Non-pigmented ciliary epithelial cell (primary cell): ENCODE results near the gene DISP2.

Experiments
- DNase-seq: peaks from one replicate; pipeline ENCODE4 v3.0.0-alpha.2; 2010; ENCODE audit warnings: low read depth

Gene DISP2

DNA sequence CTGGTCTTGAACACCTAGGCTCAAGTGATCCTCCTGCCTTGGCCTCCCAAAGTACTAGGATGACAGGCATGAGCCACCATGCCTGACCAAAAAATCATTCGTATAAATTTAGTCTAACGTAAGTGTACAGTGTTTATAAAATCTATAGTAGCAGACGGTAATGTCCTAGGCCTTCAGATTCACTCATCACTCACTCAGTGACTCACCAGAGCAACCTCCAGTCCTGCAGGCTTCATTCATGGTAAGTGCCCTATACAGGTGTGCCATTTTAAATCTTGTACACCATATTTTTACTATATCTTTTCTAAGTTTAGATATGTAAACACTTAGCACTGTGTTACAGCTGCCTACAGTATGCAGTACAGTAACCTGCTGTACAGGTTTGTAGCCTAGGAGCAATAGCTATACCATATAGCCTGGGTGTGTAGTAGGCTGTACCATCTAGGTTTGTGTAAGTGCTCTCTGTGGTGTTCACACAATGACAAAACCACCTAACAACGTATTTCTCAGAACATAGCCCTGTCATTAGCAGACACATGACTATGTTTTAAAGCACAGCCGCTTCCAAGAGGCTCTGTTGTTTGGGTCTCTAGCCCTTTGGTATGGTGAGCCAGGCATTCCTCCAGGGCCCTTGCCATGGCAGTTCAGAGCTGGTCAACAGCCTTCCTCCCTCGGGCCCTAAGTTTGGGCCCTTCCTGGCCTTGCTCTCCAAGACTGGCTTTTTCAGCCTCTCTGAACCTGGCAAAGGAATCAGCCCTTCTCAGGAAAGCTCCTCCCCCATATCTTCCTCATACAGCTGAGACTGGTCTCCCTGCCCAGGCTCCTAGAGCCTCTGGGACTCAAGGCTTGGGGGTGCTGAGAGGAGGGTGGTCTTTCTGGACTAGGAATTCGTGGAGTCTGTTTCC, 15.4 kb upstream of the DISP2 start:
- DNase-seq = no peak

DNA sequence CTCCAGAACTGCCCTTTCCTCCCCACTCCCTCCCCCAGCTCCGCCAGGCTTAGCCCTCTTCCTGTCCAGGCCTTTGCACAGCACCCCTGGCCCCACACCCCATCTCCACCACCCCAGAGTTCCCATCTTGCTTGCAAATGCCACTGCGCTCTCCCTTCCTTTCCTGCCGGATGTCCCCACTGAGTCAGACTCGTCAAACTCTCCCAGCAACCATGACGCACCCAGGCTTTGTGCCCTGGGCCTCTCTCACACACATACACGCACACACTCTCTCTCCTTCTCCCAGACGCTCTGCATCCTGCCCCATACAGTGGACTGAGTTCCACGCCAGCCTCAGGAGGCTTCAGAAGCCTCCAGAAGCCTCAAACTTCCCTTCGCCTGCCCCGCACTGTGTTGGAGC, 14.5 kb upstream of the DISP2 start:
- peak; percentile 88 for DNase-seq

DNA sequence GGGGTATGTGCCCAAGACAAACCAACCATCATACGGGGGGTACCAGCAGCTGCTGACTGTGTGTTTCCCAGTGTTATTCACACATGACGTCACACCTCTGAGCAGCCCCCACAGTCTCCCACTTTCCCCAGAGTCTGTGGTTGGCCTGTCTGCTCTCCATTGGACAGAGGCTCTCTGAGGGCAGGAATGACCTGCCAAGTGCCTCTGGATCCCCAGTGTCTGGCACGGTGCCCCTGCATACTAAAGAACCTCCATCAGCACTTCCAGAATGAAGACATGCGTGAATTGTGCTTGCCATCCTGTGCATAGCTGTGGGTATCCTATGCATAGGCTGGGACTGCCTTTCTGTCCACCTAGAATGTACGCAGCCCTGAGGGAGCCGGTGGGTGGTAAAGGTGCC, 13.8 kb upstream of the DISP2 start:
- no peak for DNase-seq

DNA sequence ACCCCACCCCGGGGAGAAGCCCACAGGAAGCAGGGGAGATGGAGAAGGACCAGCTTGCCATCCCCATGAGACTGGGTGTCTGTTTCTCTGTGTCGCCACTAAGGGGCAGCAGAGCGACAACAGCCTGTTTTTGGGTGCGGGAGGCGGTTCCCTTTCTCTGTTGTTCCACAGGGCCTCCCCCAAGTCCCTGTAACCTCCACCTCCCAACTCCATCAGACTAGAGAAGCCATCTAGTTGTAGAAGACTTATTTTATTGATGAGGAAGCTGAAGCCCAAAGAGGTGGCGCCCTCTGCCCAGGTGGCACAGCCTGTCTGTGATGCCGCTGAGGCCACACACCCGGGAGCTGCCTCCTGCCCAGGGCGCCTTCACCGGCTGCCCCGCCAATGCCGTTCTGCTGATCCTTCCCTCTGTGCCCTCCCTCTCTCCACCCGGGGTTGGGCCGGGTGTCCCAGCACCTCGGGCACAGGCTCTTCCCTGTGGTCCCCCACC, 13.3 kb upstream of the DISP2 start:
- DNase-seq = no peak

DNA sequence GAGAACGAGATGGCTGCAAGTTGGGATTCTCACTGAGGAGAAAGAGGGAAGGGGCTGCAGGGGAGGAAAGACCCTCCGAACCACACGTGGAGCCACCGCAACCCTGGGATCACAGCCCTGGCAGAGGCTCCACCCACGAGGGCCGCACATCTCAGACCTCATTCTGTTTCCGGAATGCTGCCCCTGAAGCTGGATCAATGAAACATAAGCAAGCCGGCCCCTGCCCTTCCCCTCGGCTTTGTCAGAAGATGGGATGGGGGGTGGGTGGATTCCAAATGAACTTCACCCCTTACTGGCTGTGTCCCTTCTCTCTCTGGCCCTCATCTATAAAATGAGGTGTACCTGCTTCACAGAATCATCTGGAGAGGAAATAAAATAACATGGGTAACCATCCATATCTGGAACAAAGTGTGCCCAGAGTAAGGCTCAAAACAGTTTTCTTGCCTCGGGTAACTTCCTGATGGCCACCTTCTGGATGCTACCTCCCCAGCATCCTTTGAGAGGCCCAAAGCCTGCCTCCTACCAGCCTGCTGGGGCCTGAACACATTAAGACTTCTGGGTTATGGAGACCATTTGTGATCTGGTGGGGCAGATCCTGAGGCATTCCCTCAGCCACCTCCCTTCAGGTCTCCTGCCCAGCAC, 12.7 kb upstream of the DISP2 start:
- no peak for DNase-seq

DNA sequence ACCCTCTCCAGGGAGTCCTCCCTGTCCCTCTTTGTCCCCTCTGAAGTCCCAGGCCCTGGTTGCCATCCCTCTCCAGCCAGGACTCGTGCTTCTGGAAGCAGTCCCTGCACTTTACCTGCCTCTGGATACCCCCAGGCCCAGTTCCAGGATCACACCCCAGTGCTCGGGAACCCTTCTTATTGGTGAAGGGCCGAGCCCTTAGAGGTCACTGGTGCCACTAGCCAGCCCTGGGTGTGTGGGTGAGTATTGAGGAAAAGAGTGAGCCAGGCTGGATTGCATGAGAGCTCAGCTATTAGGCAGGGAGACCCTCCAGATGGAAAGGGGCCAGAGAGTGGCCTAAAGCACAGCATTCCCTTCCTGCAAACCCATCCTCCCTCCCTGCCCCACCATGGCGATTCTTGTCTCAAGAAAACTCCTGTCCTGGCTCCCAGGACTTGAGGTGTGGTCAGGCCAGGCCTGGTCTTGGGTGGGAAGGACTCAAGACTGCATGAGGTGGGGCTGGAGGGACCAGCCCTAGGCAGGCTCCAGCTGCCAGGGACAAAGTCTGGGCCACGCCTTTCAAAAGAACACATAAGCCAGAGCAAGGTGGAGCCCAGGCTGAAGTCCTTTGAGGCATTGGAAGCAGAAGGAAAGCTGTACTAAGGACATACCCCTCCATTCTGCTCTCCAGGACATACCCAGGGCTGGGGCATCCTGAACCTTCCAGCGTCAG, 12.0 kb upstream of the DISP2 start:
- no peak for DNase-seq

DNA sequence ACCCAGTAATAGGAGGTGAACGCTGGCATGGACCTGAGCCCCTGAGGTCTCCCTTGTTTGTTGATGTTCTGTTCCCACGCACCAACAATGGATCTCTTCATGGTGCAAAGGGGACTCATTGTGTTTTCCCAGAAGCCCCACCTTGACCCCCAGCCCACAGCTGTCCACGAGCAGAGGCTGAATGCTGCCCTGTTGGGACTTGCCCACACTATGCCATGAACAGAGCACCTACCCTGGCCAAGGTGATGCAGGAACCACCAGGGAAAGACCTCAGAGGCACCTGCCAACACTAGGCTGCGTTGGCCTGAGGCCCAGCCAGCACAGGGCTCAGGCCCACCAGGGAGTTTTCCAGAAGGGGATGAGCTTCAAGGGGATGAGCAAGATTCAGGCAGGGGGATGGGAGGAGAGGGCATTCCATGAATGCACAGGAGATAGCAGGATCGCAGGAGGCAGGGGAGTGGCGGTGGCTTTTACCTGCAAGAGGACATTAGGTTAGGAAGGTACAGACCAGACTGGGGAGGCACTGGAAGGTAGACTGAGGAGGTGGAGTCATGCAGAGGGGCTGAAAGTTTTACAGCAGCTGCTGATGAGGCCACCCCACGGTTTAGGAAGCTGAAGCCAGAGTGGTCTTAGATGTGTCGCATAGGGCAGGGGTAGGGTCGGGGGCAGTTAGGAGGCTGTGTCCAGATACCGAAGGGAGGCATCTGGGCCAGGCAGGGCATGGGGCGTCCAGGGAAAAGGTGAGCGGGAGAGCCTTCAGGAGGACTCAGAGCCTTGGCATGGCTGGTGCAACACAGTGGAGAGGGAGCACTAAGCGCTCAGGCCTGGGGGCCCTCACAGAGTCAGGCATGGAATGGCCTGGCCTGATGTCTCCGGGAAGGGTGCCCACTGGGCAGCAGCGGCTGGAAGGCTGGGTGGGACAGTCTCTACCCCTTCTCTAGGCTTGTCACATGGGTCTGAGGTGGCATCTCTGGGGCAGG, 11.2 kb upstream of the DISP2 start:
- DNase-seq = no peak

DNA sequence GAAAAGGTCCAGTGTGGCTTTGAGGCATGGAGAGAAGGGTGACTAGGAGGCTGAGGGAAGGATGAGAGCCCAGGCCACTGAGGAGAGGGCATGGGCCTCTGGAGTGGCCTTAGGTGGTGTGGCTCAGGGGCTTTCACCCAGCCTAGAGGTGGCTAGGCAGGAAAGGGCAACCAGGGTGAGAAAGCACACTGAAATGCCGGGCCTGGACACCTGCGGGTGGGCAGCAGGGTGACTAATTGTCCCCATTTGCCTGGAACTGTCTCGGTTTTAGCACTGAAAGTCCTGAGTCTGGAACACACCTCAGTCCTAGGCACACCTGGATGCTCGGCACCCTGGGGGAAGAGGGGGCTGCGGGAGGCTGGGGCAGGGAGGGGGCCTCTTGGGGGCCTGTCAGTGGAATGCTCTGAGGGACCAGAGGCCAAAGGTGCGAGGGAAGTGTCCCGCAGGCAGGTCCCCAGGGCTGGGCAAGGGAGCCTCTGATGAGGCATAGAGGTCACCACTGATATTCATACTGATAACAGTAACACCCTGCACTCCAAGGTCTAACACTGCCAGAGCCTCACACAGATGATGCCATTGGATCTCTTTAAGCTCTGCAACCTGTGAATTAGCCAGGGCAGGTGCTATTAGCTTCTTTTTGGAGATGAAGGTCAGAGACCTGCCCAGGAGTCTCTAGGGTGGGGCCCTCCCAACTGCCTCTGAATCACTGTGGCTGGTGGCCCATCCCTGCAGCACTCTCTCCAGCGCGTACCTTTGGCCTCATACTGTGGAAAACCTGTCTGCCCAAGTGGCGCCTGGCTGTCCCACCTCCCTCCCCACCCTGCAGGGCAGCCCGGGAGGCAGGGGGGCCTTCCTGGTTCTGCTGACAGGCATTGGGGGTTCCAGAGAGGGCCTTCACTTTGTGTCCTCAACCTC, 10.2 kb upstream of the DISP2 start:
- DNase-seq = no peak

DNA sequence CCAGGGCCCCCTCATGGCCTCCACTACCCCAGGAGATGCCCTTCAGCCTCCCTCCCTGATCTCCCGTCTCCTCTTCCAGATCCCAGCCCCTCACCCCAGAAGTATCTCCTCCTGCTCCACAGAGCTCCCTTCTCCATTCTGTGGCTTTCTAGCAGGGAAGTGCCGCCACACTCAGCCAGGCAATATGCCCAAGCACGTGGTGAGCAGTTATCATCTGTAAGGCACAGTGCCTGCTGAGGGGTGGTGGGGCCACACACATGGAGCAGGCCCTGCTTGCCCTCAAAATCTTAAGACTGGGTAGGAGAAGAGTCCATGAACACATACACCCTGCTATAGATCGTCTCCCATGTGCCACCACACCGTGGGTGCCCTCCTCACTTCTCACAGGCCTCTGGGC, 9.5 kb upstream of the DISP2 start:
- DNase-seq = no peak

DNA sequence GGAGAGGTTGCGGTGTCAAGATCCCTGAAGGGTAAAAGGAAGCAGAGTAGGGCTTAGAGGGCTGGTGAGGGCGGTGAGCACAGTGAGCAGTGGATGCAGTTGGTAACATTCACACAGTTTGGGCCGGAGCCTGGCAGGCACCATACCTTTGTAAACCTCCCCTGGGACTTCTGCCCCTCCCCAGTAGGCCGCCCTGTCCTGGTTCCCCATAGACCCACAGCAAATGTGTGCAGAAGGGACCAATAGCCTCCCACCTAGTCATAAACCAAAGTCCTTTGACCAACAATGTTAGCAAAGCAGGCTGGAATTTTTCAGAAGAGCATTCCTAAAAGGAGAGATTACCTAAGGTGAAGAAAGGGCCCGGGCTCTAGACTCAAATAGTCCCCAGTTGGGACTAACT, 8.9 kb upstream of the DISP2 start:
- no peak for DNase-seq

DNA sequence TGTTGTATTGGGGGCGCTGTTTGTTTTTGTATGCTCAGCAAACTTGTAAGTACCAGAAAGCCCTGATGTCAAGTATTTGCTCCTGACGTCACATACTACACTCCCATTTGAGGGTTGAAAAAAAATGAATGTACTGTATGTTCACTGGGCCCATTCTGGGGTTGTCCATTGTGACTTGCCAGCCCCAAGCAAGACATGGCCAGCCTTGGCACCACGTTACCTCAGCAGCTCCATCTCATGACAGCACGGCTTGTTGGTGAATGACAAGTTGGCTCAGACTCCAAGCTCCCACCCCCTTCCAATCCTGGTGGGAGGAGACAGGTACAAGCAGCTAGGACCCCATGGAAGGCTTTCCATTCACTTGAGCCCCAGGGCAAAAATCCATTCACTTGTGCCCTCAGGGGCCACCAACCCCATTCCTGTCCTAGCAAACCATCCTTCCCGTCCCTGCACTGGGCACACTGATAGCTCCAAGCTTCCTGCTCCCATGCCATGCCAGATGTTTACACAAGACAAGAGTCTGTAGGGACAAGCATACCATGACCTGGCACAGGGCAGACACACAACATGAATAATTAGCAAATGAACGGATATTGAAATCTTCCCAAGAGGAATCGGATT, 5.6 kb upstream of the DISP2 start:
- no peak for DNase-seq

DNA sequence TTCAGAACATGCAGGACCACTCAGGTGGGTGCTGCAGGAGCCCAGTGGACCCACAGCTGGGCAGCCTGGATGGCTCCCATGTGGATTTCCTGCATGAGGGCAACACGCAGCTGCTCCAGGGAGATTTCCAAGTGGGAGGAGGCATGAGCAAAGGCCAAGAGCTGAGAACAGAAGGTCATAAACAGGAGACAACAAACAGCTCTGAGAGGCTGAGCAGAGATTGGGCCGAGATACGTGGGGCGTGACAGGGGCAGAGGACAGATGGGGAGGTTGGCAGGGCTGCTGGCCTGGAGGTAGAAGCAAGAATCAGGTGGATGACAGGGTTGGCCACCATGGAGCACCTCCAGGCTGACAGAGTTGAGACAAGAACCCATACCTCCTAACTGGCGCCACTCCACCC, 4.3 kb upstream of the DISP2 start:
- DNase-seq = no peak

DNA sequence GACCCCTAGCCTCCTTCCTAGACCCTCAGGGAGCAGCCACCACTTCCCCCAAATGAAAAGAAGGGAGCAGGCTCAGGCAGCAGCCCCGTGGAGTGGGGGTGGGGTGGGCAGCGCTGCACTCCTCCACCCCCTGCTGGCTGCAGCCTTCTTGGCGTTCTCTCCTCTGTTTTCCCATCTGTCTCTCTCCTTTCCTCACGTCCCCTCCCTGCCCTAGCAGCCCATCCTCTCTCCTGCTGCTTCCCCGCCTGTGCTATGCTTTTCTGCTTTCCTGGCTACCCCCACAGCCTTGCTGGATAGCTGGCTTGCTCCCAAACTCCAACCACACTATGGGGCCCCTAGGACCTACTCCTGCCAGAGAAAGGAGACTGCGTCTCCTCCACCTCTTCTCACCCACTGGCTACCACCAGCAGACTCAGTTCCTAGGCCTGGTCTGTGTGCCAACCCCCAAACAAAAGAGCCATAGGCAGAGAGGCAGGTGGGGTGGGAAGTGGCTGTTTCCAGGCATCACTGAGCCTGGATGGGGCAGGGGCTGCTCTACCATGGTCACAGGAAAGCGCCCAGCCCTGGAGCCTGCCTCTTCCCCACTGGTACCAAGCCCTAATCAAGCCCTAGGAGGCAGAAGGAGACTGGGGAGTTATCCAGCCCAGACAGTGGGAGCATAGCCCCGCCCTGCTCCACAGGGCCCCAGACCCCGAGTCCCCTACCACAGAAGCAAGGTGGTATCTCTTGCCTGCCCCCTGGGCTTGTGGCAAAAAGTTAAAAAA, 3.4 kb upstream of the DISP2 start:
- no peak for DNase-seq

DNA sequence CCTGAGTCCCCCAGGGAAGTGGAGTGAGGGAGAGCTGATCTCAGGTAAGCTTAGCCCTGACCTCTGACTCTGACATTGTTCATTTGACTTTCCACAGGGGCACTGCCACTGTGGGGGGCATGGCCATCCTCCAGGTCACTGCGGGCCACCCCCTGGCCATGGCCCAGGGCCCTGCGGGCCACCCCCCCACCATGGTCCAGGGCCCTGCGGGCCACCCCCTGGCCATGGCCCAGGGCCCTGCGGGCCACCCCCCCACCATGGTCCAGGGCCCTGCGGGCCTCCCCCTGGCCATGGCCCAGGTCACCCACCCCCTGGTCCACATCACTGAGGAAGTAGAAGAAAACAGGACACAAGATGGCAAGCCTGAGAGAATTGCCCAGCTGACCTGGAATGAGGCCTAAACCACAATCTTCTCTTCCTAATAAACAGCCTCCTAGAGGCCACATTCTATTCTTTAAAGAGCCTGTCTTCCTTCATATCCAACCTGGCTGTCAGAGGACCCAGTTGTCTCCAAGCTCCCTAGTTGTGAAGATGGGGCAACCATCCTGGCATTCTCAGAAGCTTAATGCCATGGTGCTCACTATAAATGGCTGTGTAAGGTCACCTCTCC, 1.9 kb upstream of the DISP2 start:
- no peak for DNase-seq

DNA sequence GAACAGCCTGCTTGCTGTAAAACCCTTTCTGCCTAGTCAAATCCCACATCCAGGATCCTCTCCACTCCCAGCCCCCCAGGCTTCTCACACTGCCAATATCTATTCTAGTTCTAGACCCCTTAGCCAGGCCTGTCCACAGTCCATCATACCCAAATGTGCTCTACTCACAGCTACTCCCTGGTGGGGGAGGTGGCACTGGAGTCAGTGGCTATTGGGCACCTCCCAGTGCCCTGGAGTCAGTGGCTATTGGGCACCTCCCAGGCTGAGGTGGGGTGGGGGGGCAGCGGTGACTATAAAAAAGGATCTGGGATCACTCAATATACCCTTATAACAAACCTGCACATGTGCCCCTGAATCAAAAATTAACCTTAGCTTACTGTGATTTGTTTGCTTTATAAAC, 773 bp upstream of the DISP2 start:
- DNase-seq = no peak

DNA sequence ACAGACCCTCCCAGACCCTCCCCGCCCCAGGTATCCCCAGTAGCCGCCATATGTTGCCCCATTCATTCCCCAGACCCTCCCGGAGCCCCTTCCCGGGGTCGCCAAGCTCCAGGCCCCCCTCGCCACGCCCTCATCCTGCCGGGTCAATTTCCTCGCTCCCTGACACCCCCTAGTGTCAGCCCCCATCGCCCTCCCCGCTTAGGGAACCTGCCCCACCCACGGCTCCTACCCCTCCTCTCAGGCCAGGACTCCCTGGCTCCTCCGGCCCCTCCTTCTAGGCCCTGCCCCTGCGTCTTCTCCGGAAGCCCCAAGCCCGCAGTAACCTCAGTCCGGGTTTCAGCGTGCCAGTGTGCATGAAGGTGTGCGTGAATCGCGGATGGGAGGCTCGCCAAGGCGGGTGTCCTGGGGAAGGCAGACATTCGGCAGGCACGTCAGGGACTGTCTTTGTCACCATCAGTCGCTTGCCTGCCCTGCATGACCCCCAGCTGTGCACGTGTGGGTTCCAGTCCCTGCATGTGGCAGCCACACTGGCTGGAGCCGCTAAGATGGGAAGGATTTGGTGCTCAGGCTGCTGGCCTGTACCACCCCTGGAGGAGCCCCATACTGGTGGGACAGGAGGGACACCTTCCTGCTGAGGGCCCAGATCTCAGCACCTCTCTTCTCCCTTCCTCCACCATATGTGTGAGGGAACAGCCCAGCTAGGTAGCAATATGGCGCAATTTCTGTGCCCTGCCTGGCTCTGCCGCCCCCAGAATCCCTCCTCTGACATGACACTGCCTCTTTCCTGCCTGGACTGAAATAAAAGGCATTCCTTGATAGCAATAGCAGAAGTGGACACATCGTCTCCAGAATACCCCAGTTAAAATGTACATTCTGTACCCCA, 693 bp downstream of the DISP2 start:
- no peak for DNase-seq

DNA sequence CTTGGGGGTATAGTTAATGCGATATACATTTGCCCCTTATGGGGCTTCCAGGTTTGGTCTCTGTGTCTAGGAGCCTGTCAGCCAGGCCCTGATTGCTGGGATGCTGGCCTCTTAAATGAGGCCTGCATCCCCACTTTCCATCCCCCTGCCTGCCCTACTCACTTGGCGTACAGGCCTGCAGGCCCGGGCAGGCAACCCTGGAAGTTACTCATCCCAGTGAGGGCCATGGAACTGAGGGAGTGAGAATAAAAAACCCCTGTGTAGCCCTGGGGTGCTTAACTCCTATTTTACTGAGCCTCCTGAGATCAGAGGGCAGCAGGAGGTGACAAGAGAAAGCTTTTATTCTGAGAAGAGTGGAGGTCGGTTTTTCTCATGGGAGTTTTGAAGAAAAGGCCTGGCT, 2.0 kb downstream of the DISP2 start:
- DNase-seq = no peak

DNA sequence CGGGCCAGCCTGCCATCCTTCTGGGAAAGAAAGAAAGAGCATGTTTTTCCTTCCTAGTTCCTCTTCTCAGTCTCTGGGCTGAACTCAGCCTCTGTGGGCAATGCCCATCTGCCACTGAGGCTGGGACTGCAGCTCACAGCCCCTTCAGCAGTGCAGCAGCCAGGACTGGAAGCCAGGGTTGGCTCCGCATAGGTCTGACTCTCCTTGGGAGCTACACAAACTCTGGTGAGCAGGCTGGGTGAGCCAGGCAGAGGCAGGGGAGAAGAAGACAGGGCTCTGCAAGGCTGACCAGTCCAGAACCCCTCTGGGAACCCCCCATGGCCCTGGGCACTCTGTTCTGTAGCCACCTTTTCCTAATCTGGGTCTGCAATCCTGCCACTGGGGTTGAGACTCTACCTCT, 3.6 kb downstream of the DISP2 start:
- no peak for DNase-seq
